DND-41 (cell line): ENCODE measurements around the gene CEP295NL.

ENCODE experiments used
- ATAC-seq: fragments of 200-7000 bp; cut with Tn5 transposase; 3 replicates; pipeline ENCODE4 v1.9.1; 2021; ENCODE audit warnings: low read depth; ENCODE audit not compliant: insufficient read depth
- DNase-seq: peaks from one replicate; pipeline ENCODE4 v3.0.0-alpha.2; 2020
- H2AFZ ChIP-seq: 2 replicates; pipeline ENCODE4 v1.6.0; 2012; ENCODE audit warnings: low read depth, low read length
- H3K27ac ChIP-seq: 2 replicates; pipeline ENCODE4 v1.5.1; 2012; ENCODE audit warnings: low read length, inconsistent platforms
- H3K27me3 ChIP-seq: fragments of 200-600 bp; sonication (generic); 2 replicates; pipeline ENCODE4 v1.6.0; 2012; ENCODE audit warnings: low read length, mild to moderate bottlenecking, inconsistent platforms; ENCODE audit not compliant: insufficient read depth, poor library complexity
- H3K36me3 ChIP-seq: 2 replicates; pipeline ENCODE4 v1.5.1; 2012; ENCODE audit warnings: low read length, inconsistent platforms; ENCODE audit not compliant: insufficient read depth
- H3K4me1 ChIP-seq: 2 replicates; pipeline ENCODE4 v1.5.1; 2012; ENCODE audit warnings: mild to moderate bottlenecking, low read length; ENCODE audit not compliant: insufficient read depth
- H3K4me2 ChIP-seq: 2 replicates; pipeline ENCODE4 v1.6.0; 2012; ENCODE audit warnings: mild to moderate bottlenecking, moderate library complexity, low read length, inconsistent platforms; ENCODE audit not compliant: insufficient read depth
- H3K4me3 ChIP-seq, 2 experiments: fragments of 200-600 bp in 1 of 2; shearing (Covaris generic) in 1 of 2; 2 replicates each; pipeline ENCODE4 v1.5.1; 2012 to 2016; ENCODE audit warnings: inconsistent platforms in 2 of 2, low read length in 2 of 2, mild to moderate bottlenecking in 2 of 2, low read depth in 1 of 2, moderate library complexity in 1 of 2
- H3K79me2 ChIP-seq: 2 replicates; pipeline ENCODE4 v1.6.0; 2012; ENCODE audit warnings: low read length, inconsistent platforms; ENCODE audit not compliant: insufficient read depth
- H3K9ac ChIP-seq: 2 replicates; pipeline ENCODE4 v1.6.0; 2012; ENCODE audit warnings: low read depth, mild to moderate bottlenecking, inconsistent platforms, low read length, moderate library complexity
- H3K9me3 ChIP-seq: 2 replicates; pipeline ENCODE4 v1.5.1; 2012; ENCODE audit warnings: low read length, moderate library complexity, mild to moderate bottlenecking, inconsistent platforms; ENCODE audit not compliant: insufficient read depth, severe bottlenecking
- H4K20me1 ChIP-seq: 2 replicates; pipeline ENCODE4 v1.6.0; 2012; ENCODE audit warnings: low read length; ENCODE audit not compliant: insufficient read depth
- EZH2 ChIP-seq: IDR thresholded peaks from 3 replicates; pipeline ENCODE4 v1.6.1; 2012; ENCODE audit warnings: borderline replicate concordance, low read depth, mild to moderate bottlenecking, moderate library complexity, low read length, inconsistent platforms; ENCODE audit not compliant: severe bottlenecking
- TF ChIP-seq, protein P1 (sequence below): IDR thresholded peaks from 2 replicates; pipeline ENCODE4 v1.5.1; 2012; ENCODE audit warnings: borderline replicate concordance, low read length, moderate library complexity, mild to moderate bottlenecking; ENCODE audit not compliant: poor library complexity, severe bottlenecking; ENCODE audit errors: extremely low read depth

The CEP295NL gene

GRCh38 chr17:78864117-78864516 is 38.9 kb downstream of the CEP295NL start:
- no peaks in the 10 kb centered on the region for H3K4me1 ChIP-seq
- no peaks in the 10 kb centered on the region for H3K9me3 ChIP-seq
- no peak overlapping the region for H3K9ac ChIP-seq
- no peak for TF ChIP-seq EZH2
- TF ChIP-seq, protein P1, sequence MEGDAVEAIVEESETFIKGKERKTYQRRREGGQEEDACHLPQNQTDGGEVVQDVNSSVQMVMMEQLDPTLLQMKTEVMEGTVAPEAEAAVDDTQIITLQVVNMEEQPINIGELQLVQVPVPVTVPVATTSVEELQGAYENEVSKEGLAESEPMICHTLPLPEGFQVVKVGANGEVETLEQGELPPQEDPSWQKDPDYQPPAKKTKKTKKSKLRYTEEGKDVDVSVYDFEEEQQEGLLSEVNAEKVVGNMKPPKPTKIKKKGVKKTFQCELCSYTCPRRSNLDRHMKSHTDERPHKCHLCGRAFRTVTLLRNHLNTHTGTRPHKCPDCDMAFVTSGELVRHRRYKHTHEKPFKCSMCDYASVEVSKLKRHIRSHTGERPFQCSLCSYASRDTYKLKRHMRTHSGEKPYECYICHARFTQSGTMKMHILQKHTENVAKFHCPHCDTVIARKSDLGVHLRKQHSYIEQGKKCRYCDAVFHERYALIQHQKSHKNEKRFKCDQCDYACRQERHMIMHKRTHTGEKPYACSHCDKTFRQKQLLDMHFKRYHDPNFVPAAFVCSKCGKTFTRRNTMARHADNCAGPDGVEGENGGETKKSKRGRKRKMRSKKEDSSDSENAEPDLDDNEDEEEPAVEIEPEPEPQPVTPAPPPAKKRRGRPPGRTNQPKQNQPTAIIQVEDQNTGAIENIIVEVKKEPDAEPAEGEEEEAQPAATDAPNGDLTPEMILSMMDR = no peak
- DNase-seq (no peak), ATAC-seq (no peak)
- H2AFZ ChIP-seq = no peak overlapping the region
- no peaks in the 10 kb centered on the region for H3K79me2 ChIP-seq
- H3K27me3 ChIP-seq = no peaks in the 10 kb centered on the region
- H3K4me2 ChIP-seq = no peak overlapping the region
- H3K27ac ChIP-seq = no peak overlapping the region
- H3K4me3 ChIP-seq = no peak overlapping the region
- H3K36me3 ChIP-seq = no peaks in the 10 kb centered on the region
- no peaks in the 10 kb centered on the region for H4K20me1 ChIP-seq

DNA sequence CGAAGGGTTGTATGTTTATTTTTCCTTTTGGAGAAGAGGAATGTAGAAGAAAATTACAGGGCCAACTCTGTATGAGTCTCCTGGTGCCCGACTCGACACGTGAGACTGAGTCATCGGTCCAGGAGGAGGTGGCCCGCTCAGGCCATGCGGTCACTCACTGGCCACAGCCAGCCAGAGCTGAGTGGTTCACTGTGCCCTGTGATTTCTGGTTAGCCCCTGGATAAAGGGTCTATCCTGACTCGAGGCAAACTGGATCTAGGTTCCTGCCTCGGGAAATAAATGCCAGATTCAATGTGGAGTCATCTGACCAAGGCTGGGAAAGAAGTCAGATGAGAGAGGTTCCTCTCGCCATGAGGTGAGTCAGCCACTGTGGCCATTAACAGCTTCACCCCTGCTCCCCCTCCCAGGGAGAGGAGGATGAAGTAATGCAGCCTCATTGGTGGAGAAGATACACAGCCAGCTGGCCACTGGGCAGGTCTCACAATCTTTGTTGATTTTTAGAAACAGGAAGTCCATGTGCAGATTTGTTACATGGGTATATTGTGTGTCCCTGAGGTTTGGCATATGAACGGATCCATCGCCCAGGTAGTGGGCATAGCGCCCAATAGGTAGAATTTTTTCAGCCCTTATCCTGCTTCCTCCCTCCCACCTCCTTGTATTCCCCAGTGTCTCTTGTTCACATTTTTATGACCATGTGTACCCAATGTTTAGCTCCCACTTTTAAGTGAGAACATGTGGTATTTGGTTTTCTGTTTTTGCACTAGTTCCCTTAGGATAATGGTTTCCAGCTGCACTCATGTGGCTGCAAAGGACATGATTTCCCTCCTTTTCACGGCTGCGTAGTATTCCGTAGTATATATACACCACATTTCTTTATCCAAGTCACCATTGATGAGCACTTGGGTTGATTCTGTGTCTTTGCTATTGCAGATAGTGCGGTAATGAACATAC is 40.7 kb downstream of the CEP295NL start:
- no peak overlapping the region for H2AFZ ChIP-seq
- no peak overlapping the region for H3K4me2 ChIP-seq
- H3K9me3 ChIP-seq = no peaks in the 10 kb centered on the region
- DNase-seq = no peak
- no peak overlapping the region for H3K4me3 ChIP-seq
- no peaks in the 10 kb centered on the region for H3K4me1 ChIP-seq
- ATAC-seq = no peak
- no peak overlapping the region for H3K9ac ChIP-seq
- H3K36me3 ChIP-seq = no peaks in the 10 kb centered on the region
- no peaks in the 10 kb centered on the region for H3K27me3 ChIP-seq
- H3K79me2 ChIP-seq = no peaks in the 10 kb centered on the region
- TF ChIP-seq, protein P1 = no peak
- no peak for TF ChIP-seq EZH2
- no peak overlapping the region for H3K27ac ChIP-seq
- no peaks in the 10 kb centered on the region for H4K20me1 ChIP-seq

DNA sequence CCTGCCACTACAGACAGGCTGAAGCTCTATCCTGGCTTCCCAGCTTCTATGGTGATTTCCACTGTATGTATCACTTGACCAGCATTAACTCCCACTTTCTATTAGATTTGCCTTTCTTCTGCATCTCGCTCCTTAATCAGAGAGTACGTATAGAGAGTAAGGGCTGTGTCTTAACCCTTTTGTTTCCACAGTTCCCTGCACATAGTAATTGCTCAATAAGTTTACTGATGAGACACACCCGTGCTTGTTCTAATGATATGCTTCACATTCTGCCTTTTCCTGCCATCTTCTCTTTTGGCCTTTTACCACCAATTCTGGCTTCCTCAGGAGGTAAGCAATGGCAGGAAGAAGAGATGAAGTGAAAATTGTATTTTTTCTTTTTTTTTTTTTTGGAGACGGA is 41.8 kb downstream of the CEP295NL start:
- H3K4me3 ChIP-seq = no peak overlapping the region
- H3K79me2 ChIP-seq = no peaks in the 10 kb centered on the region
- no peaks in the 10 kb centered on the region for H4K20me1 ChIP-seq
- no peak overlapping the region for H2AFZ ChIP-seq
- H3K36me3 ChIP-seq = no peaks in the 10 kb centered on the region
- H3K27ac ChIP-seq = no peak overlapping the region
- DNase-seq (no peak), ATAC-seq (no peak)
- no peaks in the 10 kb centered on the region for H3K4me1 ChIP-seq
- TF ChIP-seq, protein P1 = no peak
- no peak for TF ChIP-seq EZH2
- no peaks in the 10 kb centered on the region for H3K27me3 ChIP-seq
- no peak overlapping the region for H3K4me2 ChIP-seq
- no peak overlapping the region for H3K9ac ChIP-seq
- H3K9me3 ChIP-seq = no peaks in the 10 kb centered on the region
